Naive thymus-derived CD4-positive, alpha-beta T cell (primary cell): ENCODE measurements around the gene FJX1. TPM values are rescaled to one million over a fixed set of nuclear protein-coding genes. Genes with fewer than 3 reads are reported as not detected.

Experiments used
- ATAC-seq: fragments of 150-1000 bp; cut with Tn5 transposase; 2 replicates; pipeline ENCODE4 v1.10.0; 2021; ENCODE audit warnings: mild to moderate bottlenecking, moderate library complexity
- CTCF ChIA-PET: fragments of 350-600 bp; sonication (Branson Sonifier 250); formaldehyde crosslinking; loops from one replicate; lab custom pipeline; 2021; ENCODE audit warnings: antibody characterized with exemption; lab: Charles Lee
- POLR2A ChIA-PET: fragments of 350-600 bp; sonication (Branson Sonifier 250); formaldehyde crosslinking; loops from one replicate; lab custom pipeline; 2021; ENCODE audit warnings: antibody characterized with exemption, inconsistent platforms; lab: Charles Lee
- DNase-seq, 9 donors: peaks; one replicate each; pipeline versions ENCODE4 v3.0.0 to v3.0.0-alpha.2; 2020 to 2022; ENCODE audit warnings: mixed read lengths in 1 of 9
- H3K27ac ChIP-seq: one replicate; pipeline ENCODE4 v1.7.0; 2013; ENCODE audit warnings: mild to moderate bottlenecking, low read depth, low read length, moderate library complexity
- H3K27me3 ChIP-seq, 2 donors: one replicate each; pipeline ENCODE4 v1.7.0; 2013; ENCODE audit warnings: low read length in 2 of 2, mild to moderate bottlenecking in 2 of 2, moderate library complexity in 2 of 2; ENCODE audit not compliant: control insufficient read depth in 2 of 2, insufficient read depth in 2 of 2
- H3K36me3 ChIP-seq, 3 experiments: 1 replicate in 2 of 3; 2 replicates in 1 of 3; pipeline ENCODE4 v1.7.0; 2013; ENCODE audit warnings: low read length in 3 of 3, mild to moderate bottlenecking in 3 of 3, moderate library complexity in 1 of 3; ENCODE audit not compliant: insufficient read depth in 3 of 3, control insufficient read depth in 2 of 3
- H3K4me1 ChIP-seq, 2 donors: one replicate each; pipeline ENCODE4 v1.7.0; 2013; ENCODE audit warnings: low read length in 2 of 2, mild to moderate bottlenecking in 2 of 2, moderate library complexity in 1 of 2; ENCODE audit not compliant: control insufficient read depth in 2 of 2, insufficient read depth in 2 of 2
- H3K4me3 ChIP-seq: 2 replicates; pipeline ENCODE4 v1.7.0; 2013; ENCODE audit warnings: mild to moderate bottlenecking, low read length
- H3K9me3 ChIP-seq, 3 experiments: 1 replicate in 2 of 3; 2 replicates in 1 of 3; pipeline ENCODE4 v1.7.0; 2013; ENCODE audit warnings: low read length in 3 of 3; ENCODE audit not compliant: control insufficient read depth in 2 of 3
- H3K27ac Mint-ChIP-seq, 9 donors: one replicate each; pipeline ENCODE4 v1.8.0; 2020 to 2022; ENCODE audit warnings: mixed read lengths in 9 of 9, mild to moderate bottlenecking in 8 of 9, moderate library complexity in 5 of 9, inconsistent platforms in 2 of 9
- H3K27me3 Mint-ChIP-seq, 5 donors: one replicate each; pipeline ENCODE4 v1.8.0; 2021 to 2022; ENCODE audit warnings: mixed read lengths in 5 of 5, mild to moderate bottlenecking in 1 of 5
- H3K36me3 Mint-ChIP-seq, 5 donors: one replicate each; pipeline ENCODE4 v1.8.0; 2020 to 2022; ENCODE audit warnings: mixed read lengths in 5 of 5, mild to moderate bottlenecking in 3 of 5, inconsistent platforms in 1 of 5
- H3K4me1 Mint-ChIP-seq, 7 donors: one replicate each; pipeline ENCODE4 v1.8.0; 2020 to 2022; ENCODE audit warnings: mixed read lengths in 7 of 7, mild to moderate bottlenecking in 3 of 7, inconsistent platforms in 1 of 7
- H3K4me3 Mint-ChIP-seq, 10 donors: one replicate each; pipeline ENCODE4 v1.8.0; 2020 to 2022; ENCODE audit warnings: mild to moderate bottlenecking in 10 of 10, mixed read lengths in 10 of 10, moderate library complexity in 6 of 10, inconsistent platforms in 2 of 10
- H3K9me3 Mint-ChIP-seq, 11 donors: one replicate each; pipeline ENCODE4 v1.8.0; 2020 to 2022; ENCODE audit warnings: mixed read lengths in 11 of 11, mild to moderate bottlenecking in 4 of 11, inconsistent platforms in 1 of 11, moderate library complexity in 1 of 11
- intact Hi-C, 2 donors: fragments of 100-400 bp; cut with micrococcal nuclease; formaldehyde crosslinking; loops; one replicate each; pipeline ENCODE4 v1.15.1; 2023
- polyA plus RNA-seq, 2 donors: library from polyadenylated mRNA; unstranded; fragments of 300-500 nt; fragmentation: Illumina TruSeq; gene quantifications; one replicate each; pipeline ENCODE4 v1.2.3, GENCODE V29; 2021
- total RNA-seq, 6 experiments: library from RNA in 5 of 6; stranded (reverse) in 5 of 6; gene quantifications; 1 replicate in 5 of 6; 2 replicates in 1 of 6; pipeline ENCODE4 v1.2.3 and lab custom pipeline; 2021 to 2026

The FJX1 gene
- total and polyA plus RNA-seq, 7 experiments from 2014 or later: 0.15 TPM; not detected in 6

GRCh38 chr11:35658020-35658948 lies 40.0 kb downstream of the FJX1 start:
- no peaks in the 10 kb centered on the region for H3K27me3 ChIP-seq
- POLR2A ChIA-PET: interaction anchor here (0.6 kb wide), 1 partner anchor 223 kb away, joined by 4 read pairs; no protein-coding TSS in a partner anchor
- DNase-seq: no peak
- H3K9me3 Mint-ChIP-seq: peaks cover 0 to 6% (median 4%) of the 10 kb centered on the region in 11 donors
- H3K4me3 ChIP-seq: no peak overlapping the region
- no peak overlapping the region for H3K4me3 Mint-ChIP-seq
- H3K27me3 Mint-ChIP-seq: peaks cover 22 to 54% (median 46%) of the 10 kb centered on the region in 5 donors
- peaks cover 0 to 2% (median 0%) of the 10 kb centered on the region in 3 experiments for H3K9me3 ChIP-seq
- peaks cover 11% of the 10 kb centered on the region in 2 donors for H3K4me1 ChIP-seq
- peaks cover 0 to 4% (median 3%) of the 10 kb centered on the region in 5 donors for H3K36me3 Mint-ChIP-seq
- no peak overlapping the region for H3K27ac ChIP-seq
- intact Hi-C loops: no loop called here
- peaks cover 10 to 18% (median 17%) of the 10 kb centered on the region in 7 donors for H3K4me1 Mint-ChIP-seq
- CTCF ChIA-PET: interaction anchor here (0.5 to 0.6 kb wide), 2 partner anchors 86 to 785 kb away, joined by 3 read pairs; no protein-coding TSS in a partner anchor
- no peaks in the 10 kb centered on the region for H3K36me3 ChIP-seq
- peak overlapping the region in 1 of 9 donors; percentile 9 for H3K27ac Mint-ChIP-seq
- ATAC-seq: no peak

DNA sequence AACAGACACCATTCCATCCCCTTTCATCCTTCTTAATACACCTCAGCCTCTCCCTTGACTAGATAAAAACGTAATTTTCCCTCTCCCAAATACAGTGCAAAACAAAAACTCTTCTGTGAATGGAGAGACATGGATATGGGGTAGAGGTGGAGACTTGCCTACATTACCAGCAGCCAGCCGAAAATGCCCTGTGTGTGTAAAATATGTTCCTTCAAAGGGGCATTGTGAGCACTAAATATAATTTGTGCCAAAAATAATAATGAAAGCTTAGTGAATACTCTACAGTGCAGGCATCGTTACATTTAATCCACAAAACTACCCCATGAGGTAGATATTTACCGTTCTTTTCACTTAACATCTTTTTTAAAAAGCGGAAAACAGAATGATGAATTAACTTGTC lies 43.3 kb downstream of the FJX1 start:
- H3K4me3 Mint-ChIP-seq: peak overlapping the region; percentile 21 to 99 (median 95)
- peaks cover 7 to 27% (median 13%) of the 10 kb centered on the region in 5 donors for H3K27me3 Mint-ChIP-seq
- POLR2A ChIA-PET: interaction anchor here (1.0 kb wide), 1 partner anchor 746 kb away, joined by 3 read pairs; no protein-coding TSS in a partner anchor
- peak overlapping the region; percentile 94 for H3K27ac ChIP-seq
- peak overlapping the region in 8 of 9 donors; percentile 90 to 100 (median 98) for H3K27ac Mint-ChIP-seq
- H3K9me3 Mint-ChIP-seq: peaks cover 0 to 36% (median 25%) of the 10 kb centered on the region in 11 donors
- peaks cover 24 to 51% (median 47%) of the 10 kb centered on the region in 7 donors for H3K4me1 Mint-ChIP-seq
- CTCF ChIA-PET: interaction anchor here (1.4 kb wide), 1 partner anchor 160 kb away, joined by 3 read pairs; no protein-coding TSS in a partner anchor
- no peaks in the 10 kb centered on the region for H3K36me3 ChIP-seq
- peaks cover 11 to 29% (median 25%) of the 10 kb centered on the region in 5 donors for H3K36me3 Mint-ChIP-seq
- peaks cover 21 to 22% of the 10 kb centered on the region in 2 donors for H3K4me1 ChIP-seq
- H3K27me3 ChIP-seq: no peaks in the 10 kb centered on the region
- peak overlapping the region; percentile 94 for H3K4me3 ChIP-seq
- H3K9me3 ChIP-seq: peaks cover 0 to 13% (median 6%) of the 10 kb centered on the region in 3 experiments
- ATAC-seq: no peak
- intact Hi-C loops: loop anchor here (5.0 to 10.0 kb wide), 4 partner anchors 831 to 1887 kb away; partner anchors contain the start of genes FBXO3 (in 1 of the 2) and NAT10 (in 1 of the 2)
- DNase-seq: no peak

DNA sequence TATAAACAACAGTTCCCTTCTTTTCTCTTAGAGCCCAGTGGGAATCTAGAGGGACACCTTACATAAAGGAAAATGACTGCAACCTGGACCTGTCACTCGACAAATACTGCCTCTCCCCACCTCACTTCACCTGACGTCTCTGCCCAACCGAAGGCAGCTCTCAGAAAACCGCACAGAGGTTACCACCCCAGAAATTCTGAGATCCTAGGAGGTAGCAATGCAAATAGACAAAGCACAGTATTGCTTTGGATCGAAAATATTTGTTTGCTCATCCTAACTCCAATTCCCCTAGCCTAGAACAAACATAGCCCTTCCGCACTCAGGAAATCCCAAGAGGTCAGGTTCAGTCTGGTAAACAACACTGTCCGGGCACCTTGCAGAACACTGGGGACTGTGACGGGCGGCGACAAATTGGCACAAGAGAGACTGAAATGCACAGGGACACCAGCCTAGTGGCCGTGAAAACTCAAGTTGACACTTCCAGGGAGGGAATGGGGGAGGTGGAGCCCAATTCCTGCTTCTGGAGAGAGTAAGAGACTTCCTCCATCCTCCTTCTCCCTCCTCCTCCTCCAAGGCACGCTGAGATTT lies 43.9 kb downstream of the FJX1 start:
- Histone ChIP-seq H3K27ac (peak overlapping the region; percentile 94), H3K9me3 (peaks cover 0 to 13% (median 6%) of the 10 kb centered on the region in 3 experiments), H3K4me3 (peak overlapping the region; percentile 94), H3K36me3 (no peaks in the 10 kb centered on the region), H3K27me3 (no peaks in the 10 kb centered on the region), H3K4me1 (peaks cover 21 to 22% of the 10 kb centered on the region in 2 donors)
- DNase-seq (peak in 8 of 9 donors; percentile 5 to 61 (median 52)), ATAC-seq (peak; percentile 44)
- peaks cover 2 to 24% (median 9%) of the 10 kb centered on the region in 5 donors for H3K27me3 Mint-ChIP-seq
- CTCF ChIA-PET: interaction anchor here (1.4 kb wide), 1 partner anchor 160 kb away, joined by 3 read pairs; no protein-coding TSS in a partner anchor
- peak overlapping the region; percentile 90 to 100 (median 96) for H3K27ac Mint-ChIP-seq
- POLR2A ChIA-PET: interaction anchor here (0.7 to 1.0 kb wide), 2 partner anchors 747 to 818 kb away, joined by 3 read pairs; no protein-coding TSS in a partner anchor
- peaks cover 24 to 56% (median 51%) of the 10 kb centered on the region in 7 donors for H3K4me1 Mint-ChIP-seq
- peak overlapping the region; percentile 91 to 99 (median 95) for H3K4me3 Mint-ChIP-seq
- peaks cover 11 to 33% (median 27%) of the 10 kb centered on the region in 5 donors for H3K36me3 Mint-ChIP-seq
- H3K9me3 Mint-ChIP-seq: peaks cover 0 to 42% (median 27%) of the 10 kb centered on the region in 11 donors
- intact Hi-C loops: loop anchor here (1.0 to 10.0 kb wide), 14 partner anchors 44 to 1961 kb away; partner anchors contain the start of genes APIP (in 2 of the 2), COMMD9 (in 2 of the 2), FJX1 (in 2 of the 2) and PDHX (in 2 of the 2)

DNA sequence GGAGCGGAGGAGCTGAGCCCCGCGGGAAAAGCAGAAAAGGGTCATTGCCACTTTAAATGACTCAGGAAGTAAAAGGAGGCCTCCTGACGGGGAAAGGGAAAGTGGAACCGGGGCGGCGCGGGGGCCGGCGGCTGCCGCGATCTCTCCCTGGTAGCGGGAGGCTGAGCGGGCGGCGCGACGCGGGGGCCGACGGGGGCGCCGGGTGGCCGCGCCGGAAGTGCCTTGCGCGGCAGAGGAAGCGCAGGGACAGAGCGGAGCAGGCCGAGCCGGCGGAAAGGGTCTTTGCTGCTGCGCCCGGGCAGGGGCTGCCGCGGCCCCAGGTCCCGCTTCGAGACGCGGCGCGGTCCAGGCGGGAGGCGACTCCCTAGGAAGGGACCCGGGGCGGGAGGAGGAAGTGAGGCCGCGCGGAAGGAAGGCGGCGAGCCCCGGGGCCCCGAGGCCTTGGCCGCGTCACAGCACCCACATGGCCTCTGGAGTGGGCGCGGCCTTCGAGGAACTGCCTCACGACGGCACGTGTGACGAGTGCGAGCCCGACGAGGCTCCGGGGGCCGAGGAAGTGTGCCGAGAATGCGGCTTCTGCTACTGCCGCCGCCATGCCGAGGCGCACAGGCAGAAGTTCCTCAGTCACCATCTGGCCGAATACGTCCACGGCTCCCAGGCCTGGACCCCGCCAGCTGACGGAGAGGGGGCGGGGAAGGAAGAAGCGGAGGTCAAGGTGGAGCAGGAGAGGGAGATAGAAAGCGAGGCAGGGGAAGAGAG lies 44.6 kb downstream of the FJX1 start, which contains the start of gene TRIM44:
TRIM44 (plus strand) TSS at position 127 of the 759 bp plus-strand sequence; CDS start at position 464, 337 bp downstream.
- H3K36me3 ChIP-seq: peaks cover 0 to 4% (median 0%) of the 10 kb centered on the region in 3 experiments
- peaks cover 0 to 22% (median 5%) of the 10 kb centered on the region in 5 donors for H3K27me3 Mint-ChIP-seq

GRCh38 chr11:35663408-35663702 lies 45.1 kb downstream of the FJX1 start:
- Histone ChIP-seq H3K27ac (peak overlapping the region; percentile 94), H3K4me1 (peaks cover 21 to 22% of the 10 kb centered on the region in 2 donors), H3K9me3 (peaks cover 0 to 13% (median 6%) of the 10 kb centered on the region in 3 experiments), H3K27me3 (no peaks in the 10 kb centered on the region), H3K4me3 (peak overlapping the region; percentile 94), H3K36me3 (peaks cover 0 to 4% (median 0%) of the 10 kb centered on the region in 3 experiments)
- H3K4me3 Mint-ChIP-seq: peak overlapping the region; percentile 91 to 99 (median 95)
- POLR2A ChIA-PET: no interaction called here
- H3K4me1 Mint-ChIP-seq: peaks cover 24 to 66% (median 60%) of the 10 kb centered on the region in 7 donors
- intact Hi-C loops: loop anchor here (2.0 to 10.0 kb wide), 11 partner anchors 625 to 1963 kb away; partner anchors contain the start of genes ABTB2 (in 1 of the 2), APIP (in 1 of the 2), C11orf91 (in 1 of the 2) and CAT (in 1 of the 2)
- CTCF ChIA-PET: no interaction called here
- peaks cover 11 to 41% (median 37%) of the 10 kb centered on the region in 5 donors for H3K36me3 Mint-ChIP-seq
- DNase-seq (no peak), ATAC-seq (no peak)
- H3K9me3 Mint-ChIP-seq: peaks cover 0 to 52% (median 29%) of the 10 kb centered on the region in 11 donors
- peak overlapping the region; percentile 88 to 100 (median 95) for H3K27ac Mint-ChIP-seq
- peaks cover 0 to 17% (median 0%) of the 10 kb centered on the region in 5 donors for H3K27me3 Mint-ChIP-seq

More for the DNA sequence above, 44.6 kb downstream of the FJX1 start, which contains the start of gene TRIM44:
- Histone ChIP-seq H3K4me1 (peaks cover 21 to 22% of the 10 kb centered on the region in 2 donors), H3K27ac (peak within 1 kb of the TSS; percentile 94), H3K9me3 (peaks cover 0 to 13% (median 6%) of the 10 kb centered on the region in 3 experiments), H3K4me3 (peak within 1 kb of the TSS; percentile 94), H3K27me3 (no peaks in the 10 kb centered on the region)
- peaks cover 11 to 37% (median 32%) of the 10 kb centered on the region in 5 donors for H3K36me3 Mint-ChIP-seq
- peaks cover 24 to 61% (median 55%) of the 10 kb centered on the region in 7 donors for H3K4me1 Mint-ChIP-seq
- CTCF ChIA-PET: interaction anchor here (1.4 kb wide), 1 partner anchor 159 kb away, joined by 3 read pairs; no protein-coding TSS in a partner anchor
- peak within 1 kb of the TSS; percentile 90 to 100 (median 96) for H3K27ac Mint-ChIP-seq
- peak; percentile 69 to 85 (median 82) for DNase-seq
- ATAC-seq: peak; percentile 89
- peak within 1 kb of the TSS; percentile 91 to 99 (median 95) for H3K4me3 Mint-ChIP-seq
- intact Hi-C loops: loop anchor here (1.0 to 10.0 kb wide), 14 partner anchors 45 to 1962 kb away; partner anchors contain the start of genes APIP (in 2 of the 2), COMMD9 (in 2 of the 2), FJX1 (in 2 of the 2) and PDHX (in 2 of the 2)
- H3K9me3 Mint-ChIP-seq: peaks cover 0 to 47% (median 27%) of the 10 kb centered on the region in 11 donors
- POLR2A ChIA-PET: interaction anchor here (0.7 to 1.0 kb wide), 2 partner anchors 747 to 817 kb away, joined by 3 read pairs; no protein-coding TSS in a partner anchor
